Measurements from ENCODE around the gene MS4A8.
"Not testable (repeated sequence)": the region's sequence is repeated elsewhere in the genome, so short reads cannot be mapped to it uniquely, and the experiment has no call there.

MS4A8 gene

DNA sequence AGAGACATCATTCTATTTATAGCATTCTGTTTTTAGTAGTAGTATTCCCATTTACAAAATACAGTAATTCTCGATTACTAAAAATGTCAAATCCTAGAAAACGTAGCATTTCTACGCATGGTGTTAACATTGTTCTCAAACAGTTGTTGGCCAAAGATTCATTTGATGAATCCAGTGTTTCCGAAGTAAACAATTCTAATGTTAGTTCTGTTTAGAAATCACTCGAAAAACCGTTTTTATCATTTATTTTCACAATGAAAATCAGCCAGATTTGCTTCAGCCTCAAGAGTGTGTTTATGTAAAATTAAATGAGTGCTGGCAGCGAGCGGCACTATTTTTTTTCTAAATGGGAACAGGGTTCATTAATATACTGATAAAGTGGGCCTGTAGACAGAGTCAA is 32.2 kb downstream of the MS4A8 start:
- no peak for DNase-seq

DNA sequence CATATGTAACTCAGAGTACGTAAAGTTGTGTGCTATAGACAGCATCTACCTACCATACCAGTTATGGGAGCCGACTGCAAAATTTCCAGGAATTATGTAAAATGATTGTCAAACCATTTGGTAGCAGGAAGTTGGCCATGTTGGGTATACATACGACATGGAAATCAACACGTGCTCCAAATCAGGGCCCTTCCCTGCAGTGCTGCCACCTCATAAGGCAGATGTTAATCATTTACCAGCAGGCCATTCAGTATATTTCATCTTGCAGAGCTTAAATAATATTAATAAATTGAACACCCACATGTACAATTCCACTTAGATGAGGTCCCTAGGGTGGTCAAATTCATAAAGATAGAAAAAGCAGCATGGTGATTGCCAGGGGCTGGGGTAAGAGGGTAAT is 34.9 kb downstream of the MS4A8 start:
- DNase-seq = no peak

DNA sequence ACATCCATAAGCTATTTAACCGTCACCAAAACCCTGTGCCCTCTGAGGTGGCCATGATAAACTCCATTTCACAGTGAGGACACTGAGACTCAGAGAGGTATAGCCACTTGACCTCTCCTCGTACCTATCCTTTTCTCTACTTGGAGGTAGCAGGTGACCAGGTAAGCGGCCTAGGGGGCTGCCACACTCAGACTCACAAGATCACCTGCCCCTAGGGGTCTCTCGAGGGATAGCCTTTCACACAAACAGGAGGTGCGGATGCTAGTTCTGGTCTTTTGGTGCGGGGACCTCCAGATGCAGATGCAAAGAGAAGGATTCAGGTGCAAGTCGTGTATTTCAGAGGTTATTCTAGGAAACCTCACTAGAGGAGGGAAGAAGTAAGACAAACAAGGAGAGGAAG is 39.7 kb downstream of the MS4A8 start:
- no peak for DNase-seq

DNA sequence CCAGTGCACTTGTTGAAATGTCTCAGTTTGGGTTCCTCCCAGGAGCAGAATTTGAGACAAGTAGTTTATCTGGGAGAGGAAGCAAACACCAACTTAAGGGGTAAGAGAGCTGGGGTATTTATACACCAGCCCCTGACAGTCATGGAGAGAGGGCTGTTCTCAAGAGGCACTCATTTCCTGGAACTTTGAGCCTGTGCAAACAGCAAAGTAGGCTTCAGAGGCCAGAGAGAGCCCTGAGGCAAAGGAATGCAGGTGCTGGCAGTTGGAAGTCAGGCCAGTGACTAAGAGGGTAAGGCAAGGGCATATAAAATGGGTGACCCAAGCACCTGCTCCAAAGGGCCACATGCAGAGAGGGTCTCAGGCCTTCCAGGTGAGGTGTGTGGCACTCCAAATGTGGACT is 41.2 kb downstream of the MS4A8 start:
- no peak for DNase-seq

DNA sequence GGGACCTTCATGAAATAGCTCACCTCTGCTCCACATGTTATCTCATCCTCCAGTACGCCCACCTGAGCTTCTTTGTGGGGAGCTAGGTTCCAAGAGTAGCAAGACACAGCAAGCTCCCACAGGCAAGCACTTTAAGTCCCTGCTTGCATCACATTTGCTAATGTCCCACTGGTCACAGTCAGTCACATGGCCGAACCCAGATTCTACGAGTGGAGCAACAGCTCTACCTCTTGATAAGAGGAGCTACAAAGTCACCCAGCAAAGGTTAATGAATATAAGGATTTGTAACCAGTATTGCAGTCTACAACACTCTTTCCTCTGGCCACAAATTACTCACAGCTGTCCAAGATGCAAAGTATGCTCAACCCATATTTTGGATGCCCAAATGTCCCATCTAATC is 42.0 kb downstream of the MS4A8 start:
- DNase-seq = no peak

DNA sequence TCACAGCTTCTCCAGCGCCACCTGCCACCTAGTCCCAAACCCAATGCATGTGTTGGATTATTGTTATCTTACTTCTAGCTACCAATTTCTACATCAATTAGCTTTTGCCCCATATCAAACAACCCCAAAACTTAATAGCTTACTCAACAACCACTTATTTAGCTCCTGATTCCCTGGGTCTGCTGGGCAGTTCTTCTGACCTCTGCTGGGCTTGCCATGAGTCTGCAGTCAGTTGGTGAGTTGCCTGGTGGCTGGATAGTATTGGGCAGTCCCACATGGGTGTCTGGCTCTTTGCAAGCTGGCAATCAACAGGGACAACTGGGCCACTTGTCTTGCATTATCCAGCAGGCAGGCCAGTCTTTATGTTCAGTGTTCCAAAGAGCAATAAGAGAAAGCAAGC is 43.6 kb downstream of the MS4A8 start:
- DNase-seq = no peak

DNA sequence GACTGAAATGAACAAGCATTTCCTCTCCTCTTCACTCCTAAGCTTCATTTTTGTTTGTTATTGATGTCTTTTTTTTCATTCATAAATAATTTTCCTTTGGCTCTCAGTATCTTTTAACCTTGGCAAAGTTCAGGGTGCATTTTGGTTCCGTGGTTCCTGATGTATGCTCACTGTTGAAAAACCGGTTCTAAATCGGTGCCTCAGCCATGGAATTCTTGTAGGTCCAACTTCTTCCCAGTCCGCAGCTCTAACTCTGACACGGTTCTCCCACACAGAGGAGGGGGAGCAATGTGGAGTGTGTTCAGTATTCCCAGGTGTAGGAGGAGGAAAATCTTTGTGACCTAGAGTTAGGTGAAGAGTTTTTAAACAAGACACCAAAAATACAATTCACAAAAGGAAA is 44.7 kb downstream of the MS4A8 start:
- no peak for DNase-seq

DNA sequence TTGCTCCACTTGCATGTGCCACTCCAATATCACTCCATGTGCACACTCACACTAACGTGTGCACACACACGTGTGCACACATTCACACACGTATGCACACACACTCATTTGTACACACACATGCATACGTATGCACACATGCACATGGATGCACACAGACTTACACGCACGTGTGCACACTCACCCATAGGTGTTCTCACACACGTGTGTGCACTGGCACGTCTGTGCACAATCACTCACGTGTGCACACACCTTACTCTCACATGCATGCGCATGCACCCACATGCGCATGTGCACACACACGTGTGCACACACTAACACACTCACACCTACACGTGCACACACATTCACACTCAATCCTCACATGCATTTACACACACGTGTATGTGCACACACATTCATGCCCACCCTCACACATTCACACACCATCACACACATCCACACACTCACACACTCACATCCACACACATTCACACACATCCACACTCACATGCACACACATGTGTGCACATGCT is 48.0 kb downstream of the MS4A8 start:
- no peak for DNase-seq

DNA sequence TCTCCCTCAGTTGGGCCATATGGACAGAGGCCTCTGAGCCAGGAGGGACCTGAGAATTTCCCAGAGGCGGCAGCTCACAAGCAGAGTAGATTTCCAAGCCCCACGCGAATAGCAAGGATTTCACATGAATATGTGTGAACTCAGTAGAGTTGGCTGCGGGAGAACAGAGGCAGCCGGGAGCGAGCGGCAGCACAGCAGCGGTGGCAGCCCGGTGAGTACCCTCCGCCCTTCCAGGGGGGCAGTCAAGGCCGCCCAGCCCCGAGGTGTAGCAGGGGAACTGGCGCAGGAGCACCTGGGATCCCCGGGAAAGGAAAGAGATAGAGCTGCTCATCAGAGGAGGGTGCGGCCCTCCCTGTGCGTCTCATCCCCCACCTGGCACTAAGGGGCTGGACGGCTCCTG is 48.8 kb downstream of the MS4A8 start:
- DNase-seq = no peak

DNA sequence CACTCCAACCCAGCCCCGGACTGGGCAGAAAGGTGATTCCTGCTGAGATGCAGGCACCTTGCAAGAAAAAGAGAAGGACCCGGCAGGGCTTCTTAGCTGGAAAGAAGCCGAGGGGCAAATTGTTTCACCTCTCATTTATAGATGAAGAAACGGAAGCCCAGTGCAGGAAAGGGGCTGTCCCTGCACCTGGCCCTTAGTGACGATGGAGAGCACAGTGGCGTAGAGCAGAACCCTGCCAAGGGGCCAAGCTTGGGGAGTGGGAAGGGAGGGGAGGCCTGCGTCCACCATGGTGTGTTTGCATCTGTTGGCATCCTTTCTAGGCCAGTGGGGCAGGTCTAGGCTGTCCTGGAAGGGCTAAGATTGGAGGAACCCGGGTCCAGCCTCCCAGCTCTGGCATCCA is 49.4 kb downstream of the MS4A8 start:
- no peak for DNase-seq

DNA sequence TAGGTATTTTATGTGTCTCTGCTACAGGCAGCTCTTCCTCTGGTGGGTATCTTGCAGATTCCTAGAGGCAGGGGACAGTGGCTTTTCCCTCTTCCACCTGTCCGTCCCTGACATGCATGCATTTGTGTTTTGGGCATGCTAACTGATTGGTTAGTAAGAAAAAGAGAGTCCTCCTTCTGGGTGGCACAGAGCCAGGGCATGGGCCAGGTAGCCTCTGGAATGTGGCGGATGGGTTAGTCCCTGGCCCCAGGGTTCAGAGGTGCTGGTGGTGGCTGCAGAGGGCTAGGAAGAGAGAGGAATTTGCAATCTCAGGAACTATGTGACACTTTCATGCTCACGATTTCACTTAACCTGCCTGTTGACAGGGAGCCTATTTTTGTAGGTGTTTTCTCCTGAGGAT is 51.5 kb downstream of the MS4A8 start:
- no peak for DNase-seq

DNA sequence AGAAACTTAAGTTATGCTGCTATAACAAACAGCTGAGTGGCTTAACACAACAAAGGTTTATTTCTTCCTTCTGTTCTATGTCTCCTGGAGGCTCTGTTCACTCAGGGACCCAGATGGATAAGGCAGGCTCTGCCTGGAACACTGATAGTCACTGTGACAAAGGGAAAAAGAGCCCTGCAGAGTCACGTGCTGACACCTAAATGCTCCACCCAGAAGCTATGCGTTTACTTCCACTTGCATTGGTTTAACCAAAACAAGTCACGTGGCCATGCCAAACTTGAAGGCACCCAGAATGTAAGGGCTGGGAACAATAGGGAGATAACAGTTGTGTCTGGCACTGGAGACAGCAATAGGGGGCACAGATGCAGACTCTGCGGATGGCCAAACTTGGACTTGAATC is 53.9 kb downstream of the MS4A8 start:
- DNase-seq = no peak

DNA sequence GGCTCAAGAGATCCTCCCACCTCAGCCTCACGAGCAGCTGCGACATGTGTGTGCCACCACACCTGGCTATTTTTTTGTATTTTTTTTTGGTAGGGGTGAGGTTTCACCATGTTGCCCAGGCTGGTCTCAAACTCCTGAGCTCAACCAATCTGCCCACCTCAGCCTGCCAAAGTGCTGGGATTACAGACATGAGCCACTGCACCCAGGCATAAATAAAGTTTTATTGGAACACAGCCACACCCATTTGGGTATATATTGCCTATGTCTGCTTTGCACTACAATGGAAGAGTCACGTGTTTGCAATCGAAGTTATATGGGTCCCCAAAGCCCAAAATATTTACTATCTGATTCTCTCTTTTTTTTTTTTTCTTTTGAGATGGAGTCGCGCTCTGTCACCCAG is 55.5 kb downstream of the MS4A8 start:
- DNase-seq = no peak

DNA sequence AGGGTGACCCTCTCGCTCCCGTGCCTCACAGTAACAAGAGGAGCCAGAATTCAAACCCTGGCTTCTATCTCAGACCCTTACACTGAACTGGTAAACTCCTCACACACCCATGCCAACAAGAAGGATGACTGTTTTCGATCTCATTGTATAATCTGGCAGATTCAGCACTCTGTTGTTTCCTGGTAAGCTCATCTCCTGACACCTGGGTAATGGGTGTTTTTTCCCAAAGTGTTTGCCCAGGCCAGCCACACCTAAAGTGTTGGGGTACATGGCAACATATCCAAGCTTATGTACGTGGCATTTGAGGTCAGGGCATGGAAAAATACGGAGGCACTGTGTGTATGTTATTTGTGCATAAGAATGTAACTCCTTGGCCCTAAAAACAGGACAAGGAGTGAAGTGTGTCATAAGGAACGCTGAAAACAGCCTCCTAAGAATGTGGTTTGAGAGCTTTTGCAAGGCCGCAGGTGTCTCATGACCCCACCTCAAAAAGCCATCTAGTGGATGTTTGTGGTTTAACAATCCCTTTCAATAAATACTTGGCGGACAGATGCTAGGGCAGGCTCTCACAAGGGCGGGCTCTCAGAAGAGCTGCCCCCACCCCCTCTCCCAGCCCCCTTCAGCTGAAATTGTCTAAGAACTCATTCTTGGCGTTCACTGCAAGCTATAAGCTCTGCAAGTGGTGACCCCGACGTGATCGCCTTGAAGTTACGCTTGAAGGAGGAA is 57.1 kb downstream of the MS4A8 start, which contains the start of gene MS4A15:
Gene MS4A15, plus strand, starts transcription at position 561 of the 726 bp plus-strand sequence. CDS start 6,867 bp downstream, outside the sequence.
- DNase-seq = peak; percentile 52

DNA sequence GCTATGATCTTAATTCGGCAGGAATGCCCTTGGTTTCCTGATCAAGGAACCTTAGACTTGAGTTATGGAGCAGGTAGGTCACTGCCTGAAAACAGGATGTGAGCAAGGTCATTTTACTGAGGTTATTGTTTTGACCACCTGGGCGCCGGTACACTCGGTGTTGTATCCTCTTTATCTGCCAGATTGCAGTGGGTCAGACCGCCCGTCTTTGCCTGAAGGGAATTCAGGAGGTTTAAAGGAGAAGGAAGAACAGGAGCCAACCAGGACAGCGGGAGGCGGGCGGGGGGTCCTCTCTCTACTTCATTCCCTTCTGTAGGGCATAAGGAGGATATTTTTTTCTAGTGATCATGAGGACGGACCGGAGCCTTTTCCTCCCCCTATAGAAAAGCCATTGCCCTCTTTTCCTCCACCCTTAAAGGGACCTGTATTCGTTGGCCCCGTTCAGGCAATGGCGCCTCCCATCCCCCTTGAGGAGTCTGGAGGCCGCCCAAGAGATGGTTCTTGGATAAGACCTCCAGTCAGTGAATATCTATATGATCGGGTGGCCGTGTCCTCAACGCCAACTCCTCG is 57.9 kb downstream of the MS4A8 start:
- DNase-seq = no peak

DNA sequence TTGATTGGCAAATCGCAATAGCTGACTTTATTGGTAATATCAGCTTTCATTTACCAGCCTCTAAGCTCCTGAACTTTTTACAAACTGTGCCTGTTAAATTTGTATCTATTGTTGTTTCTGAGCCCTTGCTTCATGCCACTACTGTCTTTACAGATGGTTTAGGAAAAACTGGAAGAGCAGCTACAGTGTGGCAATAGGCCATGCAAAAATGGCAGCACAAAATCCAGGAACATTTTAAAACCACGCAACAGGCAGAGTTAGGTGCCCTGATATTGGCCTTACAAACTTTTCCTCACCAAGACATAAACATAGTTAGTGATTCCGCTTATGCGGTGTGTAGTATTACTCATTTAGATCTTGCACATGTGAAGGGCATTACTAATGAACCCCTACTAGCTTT is 59.3 kb downstream of the MS4A8 start:
- DNase-seq = not testable (repeated sequence)

DNA sequence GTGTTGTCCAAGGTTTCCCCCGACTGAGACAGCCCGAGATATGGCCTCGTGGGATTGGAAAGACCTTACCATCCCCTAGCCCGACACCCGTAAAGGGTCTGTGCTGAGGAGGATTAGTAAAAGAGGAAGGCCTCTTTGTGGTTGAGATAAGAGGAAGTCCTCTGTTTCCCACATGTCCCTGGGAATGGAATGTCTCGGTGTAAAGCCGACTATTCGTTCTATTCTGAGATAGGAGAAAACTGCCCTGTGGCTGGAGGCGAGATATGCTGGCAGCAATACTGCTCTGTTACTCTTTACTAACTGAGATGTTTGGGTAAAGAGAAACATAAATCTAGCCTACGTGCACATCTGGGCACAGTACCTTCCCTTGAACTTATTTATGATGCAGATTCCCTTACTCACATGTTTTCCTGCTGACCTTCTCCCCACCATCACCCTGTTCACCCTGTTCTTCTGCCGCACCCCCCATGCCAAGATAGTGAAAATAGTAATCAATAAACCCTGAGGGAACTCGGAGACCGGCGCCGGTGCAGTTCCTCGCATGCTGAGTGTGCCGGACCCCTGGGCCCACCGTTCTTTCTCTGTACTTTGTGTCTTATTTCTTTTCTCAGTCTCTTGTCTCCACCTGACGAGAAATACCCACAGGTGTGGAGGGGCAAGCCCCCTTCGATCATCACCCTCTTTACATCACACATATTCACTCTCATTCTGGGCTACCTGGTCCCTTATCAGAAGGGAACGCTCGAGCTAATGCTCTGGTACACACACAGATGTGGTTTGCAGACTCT is 60.2 kb downstream of the MS4A8 start:
- DNase-seq = not testable (repeated sequence)

DNA sequence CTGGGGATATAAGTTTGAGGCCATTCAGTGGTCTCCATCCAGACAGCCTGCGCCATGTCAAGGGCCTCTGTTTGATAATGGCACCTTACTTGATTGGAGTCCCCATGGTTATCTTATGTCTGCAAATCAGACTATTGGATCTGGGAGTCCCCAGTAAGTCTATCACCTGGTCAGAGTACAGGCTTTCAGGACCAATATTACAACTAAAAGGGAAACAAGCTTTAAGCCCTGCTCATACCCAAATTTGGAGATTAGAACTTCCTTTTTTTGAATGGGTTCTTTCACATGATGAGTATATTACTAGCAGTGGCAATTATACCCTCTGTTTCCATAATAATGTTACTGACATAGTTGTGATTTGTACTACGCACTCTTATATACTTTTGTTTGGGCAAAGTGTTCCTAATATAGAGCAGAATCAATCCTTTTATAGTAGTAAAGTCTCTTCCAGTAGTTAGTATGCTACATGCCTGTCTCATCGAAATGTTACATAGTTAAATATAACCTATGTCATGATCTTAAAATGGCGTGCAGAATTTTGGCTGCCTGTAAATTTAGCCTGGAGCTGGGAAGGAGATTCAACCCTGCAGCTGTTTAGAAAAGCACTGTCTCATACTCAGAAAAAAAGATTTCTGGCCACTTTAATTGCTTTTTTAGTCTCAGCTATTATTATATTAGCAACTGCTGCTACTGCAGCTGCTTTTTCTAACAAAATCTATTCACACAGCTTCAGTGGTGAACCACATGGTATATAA is 62.2 kb downstream of the MS4A8 start:
- DNase-seq = no peak

DNA sequence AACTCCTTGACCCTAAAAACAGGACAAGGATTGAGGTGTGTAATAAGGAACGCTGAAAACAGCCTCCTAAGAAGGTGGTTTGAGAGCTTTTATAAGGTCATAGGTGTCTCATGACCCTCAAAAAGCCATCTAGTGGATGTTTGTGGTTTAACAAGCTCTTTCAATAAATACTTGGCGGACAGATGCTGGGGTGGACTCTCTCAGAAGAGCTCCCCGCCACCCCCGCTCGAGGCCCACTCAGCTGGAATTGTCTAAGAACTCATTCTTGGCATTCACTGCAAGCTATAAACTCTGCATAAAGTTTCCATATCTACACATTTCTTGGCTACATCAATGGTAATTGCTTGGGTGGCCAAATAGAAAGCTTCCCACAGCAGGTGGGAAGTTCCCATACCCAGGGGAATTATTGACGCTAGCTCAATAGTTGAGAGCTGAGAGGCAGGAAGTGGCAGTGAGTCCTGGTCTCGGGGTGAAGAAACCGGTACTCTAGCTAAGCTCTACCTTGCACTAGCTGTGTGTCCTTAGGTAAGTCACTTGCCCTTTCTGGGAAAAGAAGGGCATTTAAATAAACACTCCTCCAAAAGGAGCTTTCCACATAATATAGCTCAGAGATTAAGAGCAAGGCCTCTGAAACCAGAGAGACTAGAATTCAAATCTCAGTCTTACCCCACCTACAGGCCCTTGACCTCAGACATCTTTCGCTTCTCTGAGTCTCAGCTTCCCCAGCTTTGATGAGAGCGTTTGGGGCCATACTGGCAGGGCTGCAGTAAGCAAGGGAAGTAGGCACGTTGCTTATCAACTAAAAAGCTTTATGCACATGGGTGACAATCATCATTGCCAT is 63.7 kb downstream of the MS4A8 start:
- peak; percentile 7 for DNase-seq

DNA sequence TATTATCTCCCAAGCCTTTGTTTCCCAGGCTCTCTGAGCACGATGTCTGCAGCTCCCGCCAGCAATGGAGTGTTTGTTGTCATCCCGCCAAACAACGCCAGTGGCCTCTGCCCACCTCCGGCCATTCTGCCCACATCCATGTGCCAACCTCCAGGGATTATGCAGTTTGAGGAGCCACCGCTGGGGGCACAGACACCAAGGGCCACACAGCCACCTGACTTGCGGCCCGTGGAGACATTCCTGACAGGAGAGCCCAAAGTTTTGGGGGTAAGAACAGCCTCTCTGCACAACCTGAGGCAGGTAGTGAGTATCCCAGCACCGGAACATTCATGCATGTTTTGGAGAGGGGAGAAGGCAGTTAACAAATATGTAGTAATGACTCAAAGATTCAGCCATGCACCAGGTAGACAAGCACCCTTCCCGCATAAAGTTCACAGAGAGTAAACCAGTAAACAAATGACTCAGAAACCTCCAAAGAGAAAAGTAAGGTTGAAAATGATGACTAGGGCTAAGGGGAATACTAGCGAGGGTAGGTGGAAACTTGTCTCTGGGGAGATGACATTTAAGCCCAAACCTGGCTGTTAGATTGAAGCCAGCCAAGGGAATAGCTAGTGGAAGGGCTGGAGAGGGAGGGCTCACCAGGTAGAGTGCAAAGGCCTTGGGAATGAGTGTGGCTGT is 64.4 kb downstream of the MS4A8 start:
- DNase-seq = no peak

DNA sequence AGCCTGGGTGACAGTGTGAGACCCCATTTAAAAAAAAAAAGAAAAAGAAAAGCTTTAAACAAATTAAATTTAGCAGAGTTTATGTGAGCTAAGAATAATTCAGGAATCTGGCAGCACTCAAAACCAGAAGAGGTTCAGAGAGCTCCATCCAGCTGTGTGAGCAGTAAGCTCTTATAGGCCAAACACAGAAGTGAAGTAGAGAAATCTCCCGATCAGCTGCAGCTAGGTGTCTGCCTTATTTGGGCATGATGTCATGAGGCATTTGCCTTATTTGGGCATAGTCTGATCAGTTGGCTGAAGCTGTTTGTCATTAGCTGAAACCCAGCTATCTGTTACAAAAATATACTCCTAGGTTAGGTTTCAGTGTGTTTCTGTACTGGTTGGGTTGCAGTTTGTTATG is 65.5 kb downstream of the MS4A8 start:
- no peak for DNase-seq

DNA sequence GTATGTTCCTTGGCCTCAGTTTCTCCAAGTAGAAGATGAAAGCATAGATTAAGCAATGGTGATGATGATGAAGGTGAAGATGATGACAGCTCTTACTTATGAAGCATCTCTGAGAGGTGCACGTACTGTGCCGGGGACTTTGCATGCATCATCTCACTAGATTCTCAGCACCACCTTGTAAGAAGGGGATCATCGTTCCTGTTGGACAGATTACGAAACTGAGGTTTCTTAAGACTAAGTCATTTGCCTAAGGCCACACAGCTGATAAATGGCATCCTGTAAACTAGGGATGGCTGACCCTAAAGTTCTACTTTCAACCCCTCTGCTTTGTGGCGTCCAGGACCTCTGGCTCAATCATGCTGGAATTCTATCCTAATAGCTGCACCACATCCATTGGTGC is 65.9 kb downstream of the MS4A8 start:
- DNase-seq = no peak
